Activated CD8-positive, alpha-beta T cell treated with anti-CD3 and anti-CD28 coated beads, Interleukin-2, amount 10 ng/mL, durations not matched to agents 7 days and 5 days (primary cell): ENCODE data around the gene C2orf78. TPM values are rescaled to one million over a fixed set of nuclear protein-coding genes. Genes with fewer than 3 reads are reported as not detected.
"Not testable (repeated sequence)": the region's sequence is repeated elsewhere in the genome, so short reads cannot be mapped to it uniquely, and the experiment has no call there.

ENCODE experiments used
- ATAC-seq: fragments of 150-1000 bp; cut with Tn5 transposase; one replicate; pipeline ENCODE4 v1.10.0; 2021; ENCODE audit warnings: moderate library complexity
- CTCF ChIA-PET: fragments of 350-600 bp; sonication (Branson Sonifier 250); formaldehyde crosslinking; loops from one replicate; lab custom pipeline; 2021; ENCODE audit warnings: antibody characterized with exemption; lab: Charles Lee
- POLR2A ChIA-PET: fragments of 350-600 bp; sonication (Branson Sonifier 250); formaldehyde crosslinking; loops from one replicate; lab custom pipeline; 2021; ENCODE audit warnings: antibody characterized with exemption; lab: Charles Lee
- DNase-seq: peaks from one replicate; pipeline ENCODE4 v3.0.0-alpha.2; 2020
- H3K27ac Mint-ChIP-seq: one replicate; pipeline ENCODE4 v1.8.0; 2021; ENCODE audit warnings: mild to moderate bottlenecking, mixed read lengths
- H3K27me3 Mint-ChIP-seq: one replicate; pipeline ENCODE4 v1.8.0; 2021; ENCODE audit warnings: low read depth, mixed read lengths
- H3K36me3 Mint-ChIP-seq: one replicate; pipeline ENCODE4 v1.8.0; 2021; ENCODE audit warnings: low read depth, mixed read lengths
- H3K4me1 Mint-ChIP-seq: one replicate; pipeline ENCODE4 v1.8.0; 2021; ENCODE audit warnings: low read depth, mixed read lengths
- H3K4me3 Mint-ChIP-seq: one replicate; pipeline ENCODE4 v1.8.0; 2021; ENCODE audit warnings: mild to moderate bottlenecking, mixed read lengths
- H3K9me3 Mint-ChIP-seq: one replicate; pipeline ENCODE4 v1.8.0; 2022; ENCODE audit warnings: mixed read lengths; ENCODE audit not compliant: insufficient read depth
- total RNA-seq, 2 experiments: library from RNA; stranded (reverse); gene quantifications; one replicate each; pipeline ENCODE4 v1.2.3, GENCODE V29; 2021

Gene C2orf78
- total RNA-seq, 2 experiments from 2014 or later = not detected

- H3K27me3 Mint-ChIP-seq, POLR2A ChIA-PET, H3K9me3 Mint-ChIP-seq, H3K27ac Mint-ChIP-seq, H3K4me1 Mint-ChIP-seq, ATAC-seq, DNase-seq, H3K4me3 Mint-ChIP-seq, H3K36me3 Mint-ChIP-seq, CTCF ChIA-PET: not testable (repeated sequence)
Measured at GRCh38 chr2:73783402-73783801, 581 bp upstream of the C2orf78 start.

GRCh38 chr2:73811878-73812277 lies 27.9 kb downstream of the C2orf78 start:
- Mint-ChIP-seq H3K27ac (no peak overlapping the region), H3K4me1 (peaks cover 9% of the 10 kb centered on the region), H3K27me3 (peaks cover 15% of the 10 kb centered on the region), H3K4me3 (no peak overlapping the region), H3K36me3 (no peaks in the 10 kb centered on the region), H3K9me3 (no peaks in the 10 kb centered on the region)
- POLR2A ChIA-PET = no interaction called here
- DNase-seq (no peak), ATAC-seq (no peak)
- CTCF ChIA-PET = interaction anchor here (0.8 to 3.2 kb wide), 3 partner anchors 11 to 31 kb away, joined by 4 to 15 read pairs (median 12); no protein-coding TSS in a partner anchor

GRCh38 chr2:73812635-73813034 lies 28.7 kb downstream of the C2orf78 start:
- Mint-ChIP-seq H3K27me3 (peaks cover 15% of the 10 kb centered on the region), H3K27ac (no peak overlapping the region), H3K4me1 (peaks cover 9% of the 10 kb centered on the region), H3K36me3 (no peaks in the 10 kb centered on the region), H3K9me3 (no peaks in the 10 kb centered on the region), H3K4me3 (no peak overlapping the region)
- DNase-seq = no peak
- ATAC-seq = no peak
- POLR2A ChIA-PET = interaction anchor here (1.5 kb wide), 1 partner anchor 10 kb away, joined by 3 read pairs; no protein-coding TSS in a partner anchor
- CTCF ChIA-PET = interaction anchor here (0.8 to 3.2 kb wide), 3 partner anchors 10 to 32 kb away, joined by 4 to 15 read pairs (median 12); no protein-coding TSS in a partner anchor

GRCh38 chr2:73818296-73818695 lies 34.3 kb downstream of the C2orf78 start:
- Mint-ChIP-seq H3K36me3 (no peaks in the 10 kb centered on the region), H3K4me3 (no peak overlapping the region), H3K9me3 (no peaks in the 10 kb centered on the region), H3K27me3 (peaks cover 10% of the 10 kb centered on the region), H3K27ac (no peak overlapping the region), H3K4me1 (peaks cover 3% of the 10 kb centered on the region)
- no peak for ATAC-seq
- CTCF ChIA-PET = no interaction called here
- DNase-seq = no peak
- POLR2A ChIA-PET = no interaction called here

GRCh38 chr2:73821227-73821626 lies 37.2 kb downstream of the C2orf78 start:
- H3K4me3 Mint-ChIP-seq = no peak overlapping the region
- peaks cover 2% of the 10 kb centered on the region for H3K4me1 Mint-ChIP-seq
- no peak for DNase-seq
- CTCF ChIA-PET = interaction anchor here (0.7 to 8.9 kb wide), 4 partner anchors 9 to 514 kb away, joined by 3 to 215 read pairs (median 29); partner anchors contain the start of gene BOLA3
- no peaks in the 10 kb centered on the region for H3K36me3 Mint-ChIP-seq
- no peaks in the 10 kb centered on the region for H3K9me3 Mint-ChIP-seq
- peaks cover 4% of the 10 kb centered on the region for H3K27me3 Mint-ChIP-seq
- H3K27ac Mint-ChIP-seq = no peak overlapping the region
- no peak for ATAC-seq
- POLR2A ChIA-PET = interaction anchor here (0.7 kb wide), 1 partner anchor 11 kb away, joined by 6 read pairs; no protein-coding TSS in a partner anchor

GRCh38 chr2:73821669-73822068 lies 37.7 kb downstream of the C2orf78 start:
- H3K4me1 Mint-ChIP-seq = peaks cover 2% of the 10 kb centered on the region
- ChIA-PET CTCF (interaction anchor here (0.6 to 8.9 kb wide), 5 partner anchors 9 to 513 kb away, joined by 3 to 215 read pairs (median 15); partner anchors contain the start of gene BOLA3), POLR2A (interaction anchor here (0.7 to 0.9 kb wide), 2 partner anchors 9 to 12 kb away, joined by 3 to 6 read pairs; no protein-coding TSS in a partner anchor)
- H3K4me3 Mint-ChIP-seq = no peak overlapping the region
- no peak for ATAC-seq
- no peak overlapping the region for H3K27ac Mint-ChIP-seq
- no peak for DNase-seq
- no peaks in the 10 kb centered on the region for H3K36me3 Mint-ChIP-seq
- peaks cover 4% of the 10 kb centered on the region for H3K27me3 Mint-ChIP-seq
- H3K9me3 Mint-ChIP-seq = no peaks in the 10 kb centered on the region

- DNase-seq (no peak), ATAC-seq (no peak)
- ChIA-PET POLR2A (interaction anchor here (0.9 kb wide), 1 partner anchor 9 kb away, joined by 3 read pairs; no protein-coding TSS in a partner anchor), CTCF (interaction anchor here (0.6 to 8.9 kb wide), 8 partner anchors 10 to 569 kb away, joined by 3 to 215 read pairs (median 8); partner anchors contain the start of gene BOLA3)
- peaks cover 4% of the 10 kb centered on the region for H3K27me3 Mint-ChIP-seq
- peaks cover 7% of the 10 kb centered on the region for H3K4me1 Mint-ChIP-seq
- H3K9me3 Mint-ChIP-seq = no peaks in the 10 kb centered on the region
- H3K36me3 Mint-ChIP-seq = no peaks in the 10 kb centered on the region
- H3K27ac Mint-ChIP-seq = no peak overlapping the region
- H3K4me3 Mint-ChIP-seq = no peak overlapping the region
Measured at GRCh38 chr2:73822276-73822675, 38.3 kb downstream of the C2orf78 start.

GRCh38 chr2:73822991-73823390 lies 39.0 kb downstream of the C2orf78 start:
- peaks cover 4% of the 10 kb centered on the region for H3K27me3 Mint-ChIP-seq
- no peak overlapping the region for H3K27ac Mint-ChIP-seq
- CTCF ChIA-PET = interaction anchor here (0.8 to 8.9 kb wide), 13 partner anchors 11 to 569 kb away, joined by 3 to 215 read pairs (median 6); partner anchors contain the start of gene BOLA3

GRCh38 chr2:73823416-73823815 lies 39.4 kb downstream of the C2orf78 start:
- no peak overlapping the region for H3K4me3 Mint-ChIP-seq
- no peaks in the 10 kb centered on the region for H3K9me3 Mint-ChIP-seq
- ChIA-PET CTCF (interaction anchor here (0.5 to 8.9 kb wide), 37 partner anchors 10 to 575 kb away, joined by 3 to 215 read pairs (median 4); partner anchors contain the start of genes BOLA3 and MOB1A), POLR2A (interaction anchor here (1.2 to 2.8 kb wide), 2 partner anchors 104 to 355 kb away, joined by 3 to 6 read pairs; partner anchors contain the start of gene MOB1A)
- no peaks in the 10 kb centered on the region for H3K36me3 Mint-ChIP-seq
- ATAC-seq = no peak
- H3K4me1 Mint-ChIP-seq = peaks cover 16% of the 10 kb centered on the region
- H3K27me3 Mint-ChIP-seq = peaks cover 4% of the 10 kb centered on the region
- DNase-seq = no peak
- no peak overlapping the region for H3K27ac Mint-ChIP-seq

More at GRCh38 chr2:73822991-73823390, 39.0 kb downstream of the C2orf78 start:
- POLR2A ChIA-PET = interaction anchor here (2.8 kb wide), 1 partner anchor 355 kb away, joined by 6 read pairs; the partner anchor contains the start of gene MOB1A
- no peaks in the 10 kb centered on the region for H3K36me3 Mint-ChIP-seq
- H3K9me3 Mint-ChIP-seq = no peaks in the 10 kb centered on the region
- H3K4me1 Mint-ChIP-seq = peaks cover 14% of the 10 kb centered on the region
- DNase-seq (no peak), ATAC-seq (no peak)
- no peak overlapping the region for H3K4me3 Mint-ChIP-seq

- no peaks in the 10 kb centered on the region for H3K36me3 Mint-ChIP-seq
- CTCF ChIA-PET = interaction anchor here (0.5 to 8.9 kb wide), 51 partner anchors 9 to 763 kb away, joined by 3 to 215 read pairs (median 4); partner anchors contain the start of genes BOLA3 and MOB1A
- H3K4me1 Mint-ChIP-seq = peaks cover 19% of the 10 kb centered on the region
- H3K9me3 Mint-ChIP-seq = no peaks in the 10 kb centered on the region
- peak; percentile 67 for DNase-seq
- no peak for ATAC-seq
- H3K4me3 Mint-ChIP-seq = no peak overlapping the region
- no peak overlapping the region for H3K27ac Mint-ChIP-seq
- POLR2A ChIA-PET = interaction anchor here (1.2 to 2.8 kb wide), 2 partner anchors 103 to 354 kb away, joined by 3 to 6 read pairs; partner anchors contain the start of gene MOB1A
- peaks cover 3% of the 10 kb centered on the region for H3K27me3 Mint-ChIP-seq
Measured at GRCh38 chr2:73823916-73824523, 40.0 kb downstream of the C2orf78 start.

GRCh38 chr2:73825408-73825807 lies 41.4 kb downstream of the C2orf78 start:
- H3K27me3 Mint-ChIP-seq = peaks cover 2% of the 10 kb centered on the region
- POLR2A ChIA-PET = interaction anchor here (1.0 to 2.8 kb wide), 2 partner anchors 353 to 373 kb away, joined by 3 to 6 read pairs; partner anchors contain the start of genes MOB1A and MTHFD2
- no peak overlapping the region for H3K4me3 Mint-ChIP-seq
- DNase-seq (no peak), ATAC-seq (no peak)
- no peaks in the 10 kb centered on the region for H3K36me3 Mint-ChIP-seq
- CTCF ChIA-PET = interaction anchor here (1.0 to 8.9 kb wide), 13 partner anchors 9 to 353 kb away, joined by 3 to 215 read pairs (median 8); partner anchors contain the start of genes BOLA3 and MOB1A
- peaks cover 30% of the 10 kb centered on the region for H3K4me1 Mint-ChIP-seq
- no peak overlapping the region for H3K27ac Mint-ChIP-seq
- H3K9me3 Mint-ChIP-seq = no peaks in the 10 kb centered on the region
